GM18498 (cell line): ENCODE measurements around the gene UPK2.
"Not testable (repeated sequence)": the region's sequence is repeated elsewhere in the genome, so short reads cannot be mapped to it uniquely, and the experiment has no call there.

Source experiments
- ATAC-seq: cut with Tn5 transposase; IDR thresholded peaks from one replicate; pipeline ENCODE4 v1.9.1; 2021; ENCODE audit warnings: mild to moderate bottlenecking, moderate library complexity; ENCODE audit not compliant: unreplicated experiment

UPK2 gene

DNA sequence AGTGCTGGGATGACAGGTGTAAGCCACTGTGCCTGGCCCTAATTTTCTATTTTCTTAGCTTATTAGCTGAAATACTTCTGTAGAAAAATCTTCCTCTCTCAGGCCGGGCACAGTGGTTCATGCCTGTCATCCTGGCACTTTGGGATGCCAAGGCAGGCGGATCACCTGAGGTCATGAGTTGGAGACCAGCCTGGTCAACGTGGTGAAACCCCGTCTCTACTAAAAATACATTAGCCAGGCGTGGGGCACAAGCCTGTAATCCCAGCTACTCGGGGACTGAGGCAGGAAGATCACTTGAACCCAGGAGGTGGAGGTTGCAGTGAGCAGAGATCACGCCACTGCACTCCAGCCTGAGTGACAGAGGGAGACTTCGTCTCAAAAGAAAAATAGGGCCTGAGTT lies 28.2 kb downstream of the UPK2 start:
- not testable (repeated sequence) for ATAC-seq

DNA sequence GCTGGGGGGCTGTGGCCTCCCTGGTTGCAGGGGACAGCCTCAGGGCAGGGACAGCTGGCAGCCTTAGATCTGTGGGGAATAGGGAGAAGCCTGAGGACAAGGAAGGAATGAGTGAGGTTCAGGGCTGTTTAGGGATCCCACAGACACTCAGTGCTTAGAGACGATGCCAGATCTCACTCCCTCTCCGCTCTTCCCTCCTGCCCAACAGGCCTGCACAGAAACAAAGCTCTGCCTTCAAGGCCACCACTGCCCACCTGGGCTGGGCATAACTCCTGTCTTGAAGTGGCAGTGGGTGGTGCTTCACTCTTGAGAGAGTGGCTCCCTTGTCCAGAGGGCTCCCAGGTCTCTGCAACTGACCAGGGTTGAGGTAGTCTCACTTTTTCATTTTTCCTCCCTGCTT lies 28.7 kb downstream of the UPK2 start:
- ATAC-seq: no peak

DNA sequence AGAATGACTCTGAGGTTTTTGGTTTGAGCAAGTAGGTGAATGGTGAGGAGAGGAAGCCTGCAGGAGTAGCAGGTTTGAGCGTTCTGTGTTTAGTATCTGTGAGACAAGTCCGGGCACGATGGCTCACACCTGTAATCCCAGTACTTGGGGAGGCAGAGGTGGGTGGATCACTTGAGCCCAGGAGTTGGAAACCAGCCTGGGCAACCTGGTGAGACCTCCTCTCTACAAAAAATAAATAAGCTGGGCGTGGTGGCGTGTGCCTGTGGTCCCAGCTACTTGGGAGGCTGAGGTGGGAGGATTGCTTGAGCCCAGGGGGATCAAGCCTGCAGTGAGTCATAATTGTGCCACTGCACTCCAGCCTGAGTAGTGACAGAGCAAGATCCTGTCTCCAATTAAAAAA lies 32.2 kb downstream of the UPK2 start:
- no peak for ATAC-seq

DNA sequence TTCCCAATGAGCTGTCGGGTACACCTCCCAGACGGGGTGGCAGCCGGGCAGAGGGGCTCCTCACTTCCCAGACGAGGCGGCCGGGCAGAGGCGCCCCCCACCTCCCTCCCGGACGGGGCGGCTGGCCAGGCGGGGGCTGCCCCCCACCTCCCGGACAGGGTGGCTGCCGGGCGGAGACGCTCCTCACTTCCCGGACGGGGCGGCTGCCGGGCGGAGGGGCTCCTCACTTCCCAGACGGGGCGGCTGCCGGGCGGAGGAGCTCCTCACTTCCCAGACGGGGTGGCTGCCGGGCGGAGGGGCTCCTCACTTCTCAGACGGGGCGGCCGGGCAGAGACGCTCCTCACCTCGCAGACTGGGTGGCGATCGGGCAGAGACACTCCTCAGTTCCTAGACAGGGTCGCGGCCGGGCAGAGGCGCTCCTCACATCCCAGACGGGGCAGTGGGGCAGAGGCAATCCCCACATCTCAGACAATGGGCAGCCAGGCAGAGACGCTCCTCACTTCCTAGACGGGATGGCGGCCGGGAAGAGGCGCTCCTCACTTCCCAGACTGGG lies 35.5 kb downstream of the UPK2 start:
- not testable (repeated sequence) for ATAC-seq

DNA sequence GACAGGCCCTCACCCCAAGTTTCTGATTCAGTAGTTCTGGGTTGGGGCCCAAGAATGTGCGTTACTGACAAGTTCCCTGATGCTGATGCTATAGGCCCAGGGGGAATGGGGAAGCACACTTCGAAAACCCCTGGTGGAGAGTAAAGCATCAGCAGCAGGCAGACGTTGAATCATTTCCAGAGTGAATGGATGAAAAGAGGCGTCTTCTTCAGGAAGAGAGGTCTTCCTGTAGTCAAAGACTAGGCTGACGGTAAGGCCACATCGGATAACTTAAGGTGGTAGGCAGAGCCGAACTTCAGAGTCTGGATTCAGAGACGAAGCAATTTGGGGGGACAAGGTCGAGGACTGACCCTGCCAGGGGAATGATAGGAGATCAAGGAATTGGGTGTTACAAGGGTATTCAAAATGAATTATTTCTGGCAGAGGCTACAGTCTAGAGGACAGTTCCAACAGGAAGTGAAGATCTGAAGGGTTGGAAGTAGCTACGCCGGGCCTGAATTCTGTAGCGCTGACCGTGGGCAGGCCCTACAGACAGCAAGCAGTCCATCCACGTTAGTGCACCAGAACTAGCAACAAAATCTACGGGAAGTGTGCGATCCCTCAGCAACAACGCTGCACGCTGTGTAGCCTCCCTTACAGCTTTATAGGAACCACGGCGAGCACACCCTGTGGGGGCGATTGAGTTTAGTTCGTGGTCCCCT lies 41.0 kb downstream of the UPK2 start:
- peak; percentile 2 for ATAC-seq

DNA sequence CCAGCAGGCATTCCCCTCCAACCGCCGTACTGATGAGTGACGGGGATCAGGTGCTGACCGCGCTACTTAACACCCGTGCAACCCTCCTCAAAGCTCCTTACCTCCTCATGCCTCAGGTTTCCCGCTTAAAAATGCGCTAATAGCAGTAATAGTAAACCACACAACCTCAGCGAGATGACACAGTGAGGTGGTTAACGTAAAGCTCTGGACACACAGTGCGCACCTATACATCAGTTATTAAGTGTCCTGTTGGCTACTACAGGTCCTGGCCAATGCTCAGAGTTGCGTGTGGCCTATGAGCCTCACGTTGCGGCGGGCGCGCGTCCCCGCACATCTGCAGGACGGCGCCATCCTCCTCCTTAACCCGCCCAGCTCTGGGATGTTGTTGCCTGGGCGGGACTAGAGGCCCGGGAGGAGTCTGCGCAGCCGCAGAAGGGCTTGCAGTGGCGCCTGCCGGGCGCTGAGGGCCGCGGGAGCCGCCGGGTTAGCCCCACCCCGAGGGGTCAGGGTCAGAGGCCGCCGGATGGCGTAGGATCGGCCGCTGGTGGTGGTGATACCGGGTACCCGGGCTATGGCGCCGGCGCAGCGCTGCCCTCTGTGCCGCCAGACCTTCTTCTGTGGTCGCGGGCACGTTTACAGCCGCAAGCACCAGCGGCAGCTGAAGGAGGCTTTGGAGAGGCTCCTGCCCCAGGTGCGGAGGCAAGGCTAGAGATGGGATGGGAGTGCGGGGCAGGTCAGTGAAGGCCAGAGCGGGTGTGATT lies 41.7 kb downstream of the UPK2 start, which contains the start of gene CENATAC:
CENATAC (plus strand) TSS at position 512 of the 761 bp plus-strand sequence; CDS start at position 572, 60 bp downstream.
- ATAC-seq: peak; percentile 92

DNA sequence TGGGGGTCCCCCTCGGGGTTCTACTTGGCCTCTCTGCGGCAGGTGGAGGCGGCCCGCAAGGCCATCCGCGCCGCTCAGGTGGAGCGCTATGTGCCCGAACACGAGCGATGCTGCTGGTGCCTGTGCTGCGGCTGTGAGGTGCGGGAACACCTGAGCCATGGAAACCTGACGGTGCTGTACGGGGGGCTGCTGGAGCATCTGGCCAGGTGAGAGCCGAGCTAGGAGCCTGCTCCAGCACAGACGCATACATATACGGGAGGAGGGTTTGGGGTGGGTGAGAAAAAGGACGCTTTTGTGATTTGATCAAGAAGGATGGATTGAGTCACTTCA lies 42.3 kb downstream of the UPK2 start:
- no peak for ATAC-seq

DNA sequence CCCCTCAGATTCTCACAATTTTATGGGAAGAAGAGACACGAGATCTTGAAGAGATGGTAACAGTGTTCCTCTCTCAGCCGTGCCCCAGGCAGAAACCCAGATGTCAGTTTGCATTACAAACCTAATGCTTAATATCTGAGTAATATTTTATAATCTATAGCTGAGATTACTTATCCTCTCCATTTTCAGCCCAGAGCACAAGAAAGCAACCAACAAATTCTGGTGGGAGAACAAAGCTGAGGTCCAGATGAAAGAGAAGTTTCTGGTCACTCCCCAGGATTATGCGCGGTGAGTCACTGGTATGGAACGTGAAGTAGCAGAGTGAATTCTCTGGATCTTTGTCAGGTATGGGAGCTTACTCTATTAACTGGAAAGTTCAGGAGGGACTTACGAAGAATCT lies 42.7 kb downstream of the UPK2 start:
- no peak for ATAC-seq

DNA sequence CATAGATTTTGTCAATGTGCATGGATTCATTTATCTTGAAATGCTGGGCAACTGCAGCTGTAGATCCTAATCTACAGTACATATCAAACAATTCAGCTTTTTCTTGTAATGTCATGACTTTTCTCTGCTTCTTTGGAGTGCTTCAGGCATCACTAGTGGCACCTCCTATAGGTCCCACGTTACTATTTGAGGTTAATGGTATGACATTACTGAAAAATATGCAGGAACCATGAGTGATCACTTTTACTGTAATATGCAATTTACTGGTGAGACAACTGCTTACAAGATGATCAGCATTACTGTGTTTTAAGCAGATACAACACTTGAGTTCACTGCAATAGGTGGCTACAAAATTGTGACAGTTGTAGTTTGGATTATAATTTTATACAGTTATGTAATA lies 44.8 kb downstream of the UPK2 start:
- no peak for ATAC-seq

DNA sequence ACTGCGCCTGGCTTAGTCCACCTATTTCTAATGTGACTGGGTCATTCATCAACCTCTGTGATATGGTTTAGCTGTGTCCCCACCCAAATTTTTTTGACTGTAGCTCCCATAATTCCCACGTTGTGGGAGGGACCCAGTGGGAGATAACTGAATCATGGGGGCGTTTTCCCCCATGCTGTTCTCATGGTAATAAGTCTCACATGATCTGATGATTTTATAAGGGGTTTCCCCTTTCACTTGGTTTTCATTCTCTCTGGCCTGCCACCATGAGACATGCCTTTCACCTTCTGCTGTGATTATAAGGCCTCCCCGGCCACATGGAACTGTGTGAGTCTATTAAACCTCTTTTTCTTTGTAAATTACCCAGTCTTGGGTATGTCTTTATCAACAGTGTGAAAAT lies 50.6 kb downstream of the UPK2 start:
- no peak for ATAC-seq
